ENCODE results near the gene ADGRV1.
"Not testable (repeated sequence)": the region's sequence is repeated elsewhere in the genome, so short reads cannot be mapped to it uniquely, and the experiment has no call there.

The ADGRV1 gene

DNA sequence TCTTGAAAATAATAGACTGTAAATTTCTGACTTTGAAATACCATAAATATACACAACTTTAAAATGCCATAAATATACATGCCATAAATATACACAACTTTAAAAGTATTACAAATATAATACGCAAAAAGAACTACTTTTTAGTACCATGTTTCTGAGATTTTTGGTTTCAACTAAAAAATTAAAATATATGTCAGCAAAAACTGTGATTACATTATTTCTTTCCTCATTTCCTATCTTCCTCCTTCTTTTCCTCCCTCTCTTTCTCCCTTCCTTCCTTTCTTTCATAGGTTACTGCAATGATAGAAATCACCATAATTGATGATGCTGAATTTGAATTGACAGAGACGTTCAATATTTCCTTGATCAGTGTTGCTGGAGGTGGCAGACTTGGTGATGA, 200.5 kb downstream of the ADGRV1 start:
- no peak for DNase-seq

DNA sequence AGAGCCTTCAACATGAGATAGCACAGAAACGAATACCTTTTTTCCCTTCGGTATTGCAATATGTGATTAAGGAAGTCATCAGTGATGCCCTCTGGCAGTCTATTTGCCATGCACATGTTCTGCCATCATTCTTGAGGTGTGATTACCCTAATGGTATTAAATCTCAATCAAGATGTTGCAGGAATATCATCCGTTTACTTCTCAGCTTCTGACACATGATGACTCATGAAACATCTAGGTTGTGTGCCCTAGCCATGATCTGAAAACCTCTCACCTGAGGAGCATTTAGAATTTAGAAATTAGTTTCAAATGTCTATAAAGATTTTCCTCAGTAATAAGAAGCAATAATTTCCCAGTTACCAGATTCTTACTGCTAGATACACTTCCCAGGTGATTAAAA, 209.1 kb downstream of the ADGRV1 start:
- DNase-seq, result no peak

DNA sequence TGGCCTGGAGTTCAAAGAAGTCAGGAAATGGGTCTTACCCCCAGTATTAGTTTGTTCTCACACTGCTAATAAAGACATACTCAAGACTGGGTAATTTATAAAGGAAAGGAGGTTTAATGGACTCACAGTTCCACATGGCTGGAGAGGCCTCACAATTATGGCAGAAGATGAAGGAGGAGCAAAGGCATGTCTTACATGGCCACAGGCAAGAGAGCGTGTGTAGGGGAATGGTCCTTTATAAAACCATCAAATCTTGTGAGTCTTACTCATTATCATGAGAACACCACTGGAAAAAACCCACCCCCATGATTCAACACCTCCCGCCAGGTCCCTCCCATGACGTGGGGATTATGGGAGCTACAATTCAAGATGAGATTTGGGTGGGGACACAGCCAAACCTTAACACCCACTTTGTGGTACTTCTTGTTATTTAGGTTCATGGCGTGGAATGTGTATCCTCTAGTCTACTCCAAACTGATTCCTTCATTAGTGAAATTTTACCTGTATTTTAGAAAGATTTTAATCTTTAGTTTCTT, 211.5 kb downstream of the ADGRV1 start:
- DNase-seq, result not testable (repeated sequence)

DNA sequence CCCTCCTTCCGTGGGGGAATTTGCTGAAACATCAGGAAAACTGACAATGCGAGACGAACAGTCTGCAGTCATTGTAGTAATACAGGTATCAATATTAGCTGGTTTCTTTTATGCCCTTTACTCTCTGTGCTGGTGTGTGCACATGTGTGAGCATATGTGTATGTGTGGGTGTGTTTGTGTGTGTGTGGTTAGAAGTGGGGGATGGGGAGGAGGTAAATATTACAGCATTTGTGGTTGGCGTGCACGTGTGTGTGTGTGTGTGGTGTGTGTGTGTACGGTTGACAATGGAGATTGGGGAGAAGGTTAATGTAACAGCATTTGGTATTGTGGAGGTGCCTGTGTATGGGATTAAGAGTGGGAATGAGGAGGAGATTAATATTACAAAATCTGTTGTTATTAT, 219.4 kb downstream of the ADGRV1 start:
- DNase-seq, result no peak

DNA sequence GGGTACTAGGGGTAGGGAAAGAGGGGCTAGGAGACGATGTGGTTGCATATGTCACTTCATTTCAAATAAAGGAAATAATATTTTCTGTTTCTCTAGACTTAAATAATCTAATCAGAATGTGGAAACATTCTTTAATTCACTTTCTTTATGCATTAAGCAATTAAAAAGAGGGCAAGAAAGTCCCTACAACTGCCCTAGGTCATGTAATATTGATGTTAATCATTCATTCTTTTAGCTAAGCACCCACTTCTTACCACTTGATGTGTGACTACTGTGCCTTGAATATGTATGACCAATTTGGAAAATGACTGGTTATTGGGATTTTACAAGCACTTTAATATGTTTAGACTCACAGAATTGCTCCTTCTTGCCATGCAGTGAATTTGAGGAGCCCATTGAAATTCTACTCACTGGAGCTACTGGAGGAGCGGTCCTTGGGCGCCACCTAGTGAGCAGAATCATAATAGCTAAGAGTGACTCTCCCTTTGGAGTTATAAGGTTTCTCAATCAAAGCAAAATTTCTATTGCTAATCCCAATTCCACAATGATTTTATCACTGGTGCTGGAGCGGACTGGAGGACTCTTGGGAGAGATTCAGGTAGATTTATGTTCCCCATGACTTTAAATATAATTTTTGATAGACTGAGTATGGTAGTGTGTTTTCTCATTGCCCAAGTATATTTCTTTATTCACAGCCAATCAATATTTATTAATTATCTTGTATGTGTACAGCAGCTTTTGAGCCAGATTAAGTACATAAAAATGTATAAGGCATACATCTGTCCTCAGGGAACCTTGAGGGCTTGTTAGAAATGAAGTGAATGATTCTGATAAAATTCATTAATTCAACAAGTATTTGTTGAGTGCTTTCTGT, 225.1 kb downstream of the ADGRV1 start:
- DNase-seq, result no peak

DNA sequence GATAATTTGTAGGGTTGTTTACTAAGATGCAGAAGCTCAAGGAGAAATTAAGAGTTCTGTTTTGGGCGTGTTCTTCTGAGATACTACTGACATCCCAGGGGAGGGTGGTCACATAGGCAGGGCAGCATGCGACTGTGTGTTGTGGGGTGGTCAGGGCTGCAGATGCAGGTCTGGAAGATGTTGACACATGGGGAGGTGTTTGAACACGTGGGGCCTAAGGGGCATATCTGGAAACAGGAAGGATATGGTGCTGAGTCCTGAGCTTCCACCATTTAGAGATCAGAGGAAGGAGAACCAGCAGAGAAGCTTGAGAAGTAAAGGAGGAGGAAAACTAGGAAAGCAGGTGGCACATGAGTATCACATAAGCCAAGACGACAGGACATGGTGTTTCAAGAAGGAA, 228.2 kb downstream of the ADGRV1 start:
- no peak for DNase-seq

DNA sequence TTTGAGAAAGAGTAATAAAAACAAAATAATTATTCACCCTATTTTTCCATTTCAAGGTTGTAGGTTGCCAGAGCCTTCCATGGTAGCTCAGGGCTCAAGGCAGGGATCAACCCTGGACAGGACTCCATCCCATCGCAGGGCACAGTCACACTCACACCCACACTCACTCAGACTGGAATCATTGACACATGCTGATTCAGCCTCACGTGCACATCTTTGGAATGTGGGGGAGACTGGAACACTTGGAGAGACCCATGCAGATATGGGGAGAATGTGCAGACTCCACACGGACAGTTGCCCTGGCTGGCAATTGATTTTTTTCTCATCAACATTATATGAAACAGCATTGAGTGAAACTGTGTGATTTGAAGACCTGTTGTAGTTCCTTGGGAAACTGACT, 234.1 kb downstream of the ADGRV1 start:
- no peak for DNase-seq

DNA sequence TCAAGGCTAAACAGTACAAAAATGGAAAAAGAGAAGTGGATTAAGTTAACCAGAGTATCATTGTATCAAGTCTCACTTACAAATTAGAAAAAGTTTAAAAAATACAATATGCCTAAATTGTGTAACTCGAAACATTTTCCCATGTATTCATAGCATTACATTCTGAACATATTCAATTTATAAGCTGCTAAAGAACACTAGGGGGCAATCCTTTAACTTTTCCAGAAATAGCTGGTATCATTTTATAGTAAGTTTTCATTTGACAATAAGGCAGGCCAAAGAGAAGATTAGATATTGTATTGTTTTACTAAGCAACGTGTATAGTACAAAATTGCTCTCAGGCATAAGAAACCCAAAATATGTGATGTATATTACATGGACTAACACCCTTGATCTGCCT, 234.6 kb downstream of the ADGRV1 start:
- DNase-seq, result no peak

DNA sequence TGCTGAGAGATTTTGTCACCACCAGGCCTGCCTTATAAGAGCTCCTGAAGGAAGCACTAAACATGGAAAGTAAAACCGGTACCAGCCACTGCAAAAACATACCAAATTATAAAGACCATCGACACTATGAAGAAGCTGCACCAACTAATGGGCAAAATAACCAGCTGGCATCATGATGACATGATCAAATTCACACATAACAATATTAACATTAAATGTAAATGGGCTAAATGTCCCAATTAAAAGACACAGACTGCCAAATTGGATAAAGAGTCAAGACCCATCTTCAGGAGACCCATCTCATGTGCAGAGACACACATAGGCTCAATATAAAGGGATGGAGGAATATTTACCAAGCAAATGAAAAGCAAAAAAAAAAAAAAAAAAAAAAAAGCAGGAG, 238.3 kb downstream of the ADGRV1 start:
- not testable (repeated sequence) for DNase-seq

DNA sequence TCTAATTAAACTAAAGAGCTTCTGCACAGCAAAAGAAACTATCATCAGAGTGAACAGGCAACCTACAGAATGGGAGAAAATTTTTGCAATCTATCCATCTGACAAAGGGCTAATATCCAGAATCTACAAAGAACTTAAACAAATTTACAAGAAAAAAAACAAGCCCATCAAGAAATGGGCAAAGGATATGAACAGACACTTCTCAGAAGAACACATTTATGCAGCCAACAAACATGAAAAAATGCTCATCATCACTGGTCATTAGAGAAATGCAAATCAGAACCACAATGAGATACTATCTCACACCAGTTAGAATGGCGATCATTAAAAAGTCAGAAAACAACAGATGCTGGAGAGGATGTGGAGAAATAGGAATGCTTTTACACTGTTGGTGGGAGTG, 241.5 kb downstream of the ADGRV1 start:
- not testable (repeated sequence) for DNase-seq

DNA sequence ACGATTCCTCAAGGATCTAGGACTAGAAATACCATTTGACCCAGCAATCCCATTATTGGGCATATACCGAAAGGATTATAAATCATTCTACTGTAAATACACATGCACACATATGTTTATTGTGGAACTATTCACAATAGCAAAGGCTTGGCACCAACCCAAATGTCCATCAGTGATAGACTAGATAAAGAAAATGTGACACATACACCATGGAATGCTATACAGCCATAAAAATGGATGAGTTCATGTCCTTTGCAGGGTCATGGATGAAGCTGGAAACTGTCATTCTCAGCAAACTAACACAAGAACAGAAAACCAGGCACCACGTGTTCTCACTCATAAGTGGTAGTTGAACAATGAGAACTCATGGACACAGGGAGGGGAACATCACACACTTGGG, 241.9 kb downstream of the ADGRV1 start:
- not testable (repeated sequence) for DNase-seq

DNA sequence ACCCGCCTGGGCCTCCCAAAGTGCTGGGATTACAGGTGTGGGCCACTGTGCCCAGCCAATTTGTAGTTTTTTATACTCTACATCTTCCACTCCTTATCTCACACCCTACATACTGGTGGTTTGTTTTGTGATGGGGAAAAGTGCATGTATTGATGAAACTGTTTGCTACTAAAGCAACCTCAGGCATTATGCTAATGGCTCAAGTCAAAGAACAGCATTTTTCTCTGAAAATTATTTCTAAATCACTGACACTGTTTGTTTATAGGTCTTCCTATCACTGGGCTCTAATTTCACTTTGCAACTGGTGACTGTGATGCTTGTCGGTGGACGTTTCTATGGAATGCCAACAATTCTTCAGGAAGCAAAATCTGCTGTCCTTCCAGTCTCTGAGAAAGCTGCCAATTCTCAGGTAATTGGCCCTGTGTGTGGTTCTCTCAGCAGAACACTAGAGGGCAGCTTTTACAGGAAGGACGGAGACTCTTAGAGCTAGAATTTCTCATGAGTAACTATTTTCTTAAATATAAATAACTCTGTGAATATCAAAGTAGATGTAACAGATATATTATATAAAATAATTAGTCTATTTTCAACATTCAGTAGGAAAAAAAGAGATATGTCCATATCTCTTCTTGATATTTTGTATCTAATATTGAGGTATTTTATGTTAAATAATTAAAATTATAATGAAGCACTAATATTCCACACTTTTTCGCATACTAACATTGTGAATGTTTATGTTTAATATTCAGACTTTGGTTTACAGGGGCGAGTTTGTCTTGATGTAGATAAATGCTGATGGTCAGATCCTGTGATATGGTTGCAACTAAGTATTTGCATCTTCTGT, 244.1 kb downstream of the ADGRV1 start:
- DNase-seq, result no peak

DNA sequence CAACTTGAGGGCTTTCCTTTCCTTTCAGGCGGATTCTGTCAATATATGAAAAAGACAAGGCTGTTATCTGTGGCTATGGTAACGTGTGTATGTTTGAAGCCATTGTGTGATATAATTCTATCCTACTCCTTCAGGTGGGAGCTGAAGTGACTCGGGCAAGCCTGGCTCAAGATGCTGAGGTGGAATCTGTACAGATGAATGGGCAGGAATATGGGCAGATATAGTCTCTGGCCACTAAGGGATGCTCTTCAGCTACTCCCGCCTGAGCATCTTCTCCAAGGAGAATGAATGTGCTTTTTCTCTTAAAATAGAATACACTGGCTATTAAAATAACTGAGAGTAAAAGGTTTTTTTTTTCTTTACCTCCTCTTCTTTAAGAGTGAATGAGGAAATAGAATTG, 244.8 kb downstream of the ADGRV1 start:
- no peak for DNase-seq

DNA sequence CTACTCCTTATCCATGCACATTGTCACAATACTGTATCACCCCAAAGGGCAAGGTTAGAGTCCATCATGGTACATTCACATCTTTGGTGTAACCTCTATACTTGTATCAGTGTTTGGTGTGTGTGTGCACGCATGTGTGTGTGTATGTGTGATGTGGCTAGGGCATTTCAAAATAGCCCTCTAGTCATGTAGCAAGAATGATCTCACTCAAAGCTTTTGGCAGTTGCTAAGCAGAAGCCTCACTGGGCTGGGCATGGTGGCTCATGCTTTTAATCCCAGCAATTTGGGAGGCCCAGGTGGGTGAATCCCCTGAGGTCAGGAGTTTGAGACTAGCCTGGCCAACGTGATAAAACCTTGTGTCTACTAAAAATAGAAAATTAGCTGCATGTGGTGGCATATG, 245.3 kb downstream of the ADGRV1 start:
- no peak for DNase-seq

DNA sequence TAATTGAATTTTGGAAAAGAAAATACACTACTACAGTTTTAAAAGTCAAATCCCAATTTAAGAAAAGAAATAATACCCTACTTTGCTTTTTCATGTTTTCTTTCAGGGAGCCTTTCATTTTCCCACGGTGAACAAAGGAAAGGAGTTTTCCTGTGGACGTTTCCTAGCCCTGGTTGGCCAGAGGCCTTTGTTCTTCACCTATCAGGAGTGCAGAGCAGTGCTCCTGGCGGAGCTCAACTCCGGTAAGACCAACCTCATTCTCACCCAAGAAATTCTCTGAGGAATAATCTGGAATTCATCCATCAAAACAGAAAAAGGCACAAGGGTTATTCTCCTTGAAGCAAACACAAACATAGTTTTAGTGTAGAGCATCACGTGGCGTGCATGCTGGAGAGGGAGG, 248.9 kb downstream of the ADGRV1 start:
- peak in 1 of 2 experiments; percentile 1 for DNase-seq

DNA sequence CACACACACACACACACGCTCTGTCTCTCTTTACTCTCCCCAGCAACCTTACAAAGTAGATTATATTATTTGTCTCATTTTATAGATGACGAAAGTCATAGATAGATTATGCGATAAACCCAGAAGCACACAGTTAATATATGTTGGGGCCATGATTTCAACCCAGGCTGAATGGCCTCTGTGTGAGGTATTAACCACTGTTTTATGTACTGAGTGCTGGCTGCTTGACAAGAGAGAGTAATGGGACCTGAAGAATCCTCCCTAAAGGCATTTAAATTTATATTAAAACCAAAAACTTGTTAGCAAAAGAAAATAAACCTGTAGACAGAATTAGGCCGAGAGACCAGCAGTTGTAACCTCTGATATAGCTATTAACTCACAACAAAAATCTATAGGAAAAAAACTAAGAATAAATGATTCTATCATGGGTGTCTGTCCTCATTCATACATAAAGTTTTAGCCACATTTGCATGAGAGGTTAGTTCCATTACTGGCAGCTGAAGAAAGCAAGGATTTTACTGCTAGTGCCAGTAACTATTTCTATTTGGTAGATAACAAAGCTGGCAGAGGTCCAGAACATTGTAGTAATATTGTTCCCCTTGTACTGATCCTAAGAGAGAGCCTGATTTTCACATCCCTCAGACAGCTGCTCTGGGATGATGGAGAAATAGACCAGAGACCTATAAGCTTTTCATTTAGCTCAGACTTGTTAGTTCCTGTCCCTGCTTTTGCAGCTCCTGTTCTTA, 250.9 kb downstream of the ADGRV1 start:
- DNase-seq, result no peak

DNA sequence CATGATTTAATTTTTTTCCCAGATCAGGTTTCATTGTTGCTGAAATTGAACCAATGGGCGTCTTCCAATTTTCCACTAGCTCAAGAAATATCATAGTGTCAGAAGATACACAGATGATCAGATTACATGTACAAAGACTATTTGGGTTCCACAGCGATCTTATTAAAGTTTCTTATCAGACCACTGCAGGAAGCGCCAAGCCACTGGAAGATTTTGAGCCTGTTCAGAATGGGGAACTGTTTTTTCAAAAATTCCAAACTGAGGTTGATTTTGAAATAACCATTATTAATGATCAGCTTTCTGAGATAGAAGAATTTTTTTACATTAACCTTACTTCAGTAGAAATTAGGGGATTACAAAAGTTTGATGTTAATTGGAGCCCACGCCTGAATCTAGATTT, 251.6 kb downstream of the ADGRV1 start:
- DNase-seq, result no peak

DNA sequence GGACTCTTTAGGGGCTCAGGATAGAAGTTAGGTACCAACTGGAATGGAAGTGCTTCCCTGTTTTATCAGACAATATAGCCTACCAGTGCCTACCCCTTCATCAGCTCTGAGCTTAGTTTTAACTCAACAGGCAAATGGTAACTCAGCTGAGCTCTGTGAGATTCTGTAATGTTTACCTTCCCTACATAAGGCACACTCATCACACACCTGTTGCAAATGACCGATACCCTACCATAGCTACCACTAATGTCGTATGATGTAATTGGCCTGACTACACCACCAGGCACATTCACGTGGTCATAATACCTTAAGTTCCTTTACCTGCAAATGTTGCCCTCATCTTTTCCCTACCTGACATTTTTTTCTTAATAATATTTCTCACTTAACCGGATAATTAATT, 254.8 kb downstream of the ADGRV1 start:
- DNase-seq, result no peak

DNA sequence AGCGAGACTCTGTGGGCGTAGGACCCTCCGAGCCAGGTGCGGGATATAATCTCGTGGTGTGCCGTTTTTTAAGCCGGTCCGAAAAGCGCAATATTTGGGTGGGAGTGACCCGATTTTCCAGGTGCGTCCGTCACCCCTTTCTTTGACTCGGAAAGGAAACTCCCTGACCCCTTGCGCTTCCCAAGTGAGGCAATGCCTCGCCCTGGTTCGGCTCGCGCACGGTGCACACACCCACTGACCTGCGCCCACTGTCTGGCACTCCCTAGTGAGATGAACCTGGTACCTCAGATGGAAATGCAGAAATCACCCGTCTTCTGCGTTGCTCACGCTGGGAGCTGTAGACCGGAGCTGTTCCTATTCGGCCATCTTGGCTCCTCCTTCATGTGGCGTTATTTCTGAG, 263.5 kb downstream of the ADGRV1 start:
- not testable (repeated sequence) for DNase-seq

DNA sequence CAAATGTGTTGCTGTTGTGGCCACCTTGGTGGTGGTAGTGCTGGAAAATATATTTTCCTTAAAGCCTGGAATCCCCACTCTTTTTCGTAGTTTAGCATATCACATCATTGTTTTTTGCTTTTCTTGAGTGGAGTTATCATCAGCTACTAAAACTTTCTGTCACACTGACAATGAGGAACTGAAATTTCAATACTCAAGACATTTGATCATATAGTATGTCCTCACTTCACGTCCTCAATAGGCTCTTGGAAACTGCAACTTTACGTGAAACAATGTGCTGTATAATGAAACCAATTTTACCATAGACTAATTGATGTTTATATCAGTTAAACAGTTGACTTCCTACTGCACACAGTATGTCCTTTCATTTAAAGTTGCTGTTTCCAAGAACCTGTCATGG, 265.8 kb downstream of the ADGRV1 start:
- DNase-seq, result no peak

DNA sequence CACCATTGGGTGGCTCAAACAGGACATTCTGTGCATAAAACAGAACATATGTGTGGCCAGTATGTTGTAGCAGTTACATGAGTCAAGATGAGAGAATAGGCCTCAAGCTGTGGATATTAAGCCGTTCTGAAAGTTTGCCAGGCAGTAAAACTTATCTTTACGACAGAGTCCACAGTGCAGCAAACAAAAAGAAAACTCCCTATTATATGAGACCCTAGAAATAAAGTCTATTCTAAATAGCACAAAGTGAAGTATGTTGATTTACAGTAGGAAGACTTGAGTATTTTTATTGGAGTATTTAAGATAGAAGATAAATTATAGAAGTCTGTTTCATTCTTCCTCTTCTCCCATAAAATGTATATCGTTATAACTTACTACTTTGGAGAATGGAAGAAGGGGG, 271.5 kb downstream of the ADGRV1 start:
- no peak for DNase-seq

DNA sequence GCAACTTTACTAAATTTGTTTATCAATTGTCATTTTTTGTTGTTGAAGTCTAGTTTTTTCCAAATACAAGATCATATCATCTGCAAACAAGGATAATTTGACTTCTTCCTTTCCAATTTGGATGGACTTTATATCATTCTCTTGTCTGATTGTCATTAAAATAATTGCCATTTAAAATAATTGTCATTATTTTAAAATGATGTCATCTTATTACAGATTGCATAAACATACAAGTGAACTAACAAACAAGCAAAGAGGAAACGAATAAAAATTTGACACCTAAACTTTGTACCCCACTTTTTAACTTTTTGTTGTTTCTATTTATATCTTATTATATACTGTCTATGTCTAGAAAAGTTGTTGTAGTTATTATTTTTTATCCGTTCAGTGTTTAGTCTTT, 275.2 kb downstream of the ADGRV1 start:
- no peak for DNase-seq

DNA sequence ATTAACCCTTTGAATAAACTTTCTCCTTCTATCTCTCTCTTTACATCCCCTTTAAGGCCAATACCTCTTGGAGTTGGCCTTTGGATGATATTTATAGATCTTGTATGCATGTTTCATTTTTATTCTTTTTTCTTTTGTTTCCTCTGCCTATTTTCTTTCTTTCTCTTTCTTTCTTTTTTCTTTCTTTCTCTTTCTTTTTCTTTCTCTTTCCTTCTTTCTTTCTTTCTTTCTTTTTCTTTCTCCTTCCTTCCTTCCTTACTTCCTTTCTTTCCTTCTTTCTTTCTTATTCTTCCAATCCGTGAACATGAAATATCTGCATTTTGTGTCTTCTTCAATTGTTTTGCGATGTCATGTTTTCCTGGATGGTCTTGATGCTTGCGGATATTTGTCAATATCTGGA, 276.1 kb downstream of the ADGRV1 start:
- DNase-seq, result no peak
